Parathyroid adenoma (tissue), 2 donors: ENCODE data around the gene ARMC9.
"Not testable (repeated sequence)": the region's sequence is repeated elsewhere in the genome, so short reads cannot be mapped to it uniquely, and the experiment has no call there.

Source experiments
- H2AFZ ChIP-seq: fragments of 300-600 bp; sonication (generic); one replicate; pipeline ENCODE4 v1.7.0; 2017; ENCODE audit warnings: antibody characterized with exemption, mild to moderate bottlenecking
- H3K27ac ChIP-seq: fragments of 300-600 bp; sonication (generic); one replicate; pipeline ENCODE4 v1.7.0; 2017
- H3K27me3 ChIP-seq: fragments of 300-600 bp; sonication (generic); one replicate; pipeline ENCODE4 v1.7.0; 2017; ENCODE audit warnings: low read length; ENCODE audit not compliant: control insufficient read depth, insufficient read depth
- H3K36me3 ChIP-seq: fragments of 300-600 bp; sonication (generic); one replicate; pipeline ENCODE4 v1.7.0; 2017; ENCODE audit warnings: low read length; ENCODE audit not compliant: control insufficient read depth, insufficient read depth
- H3K4me1 ChIP-seq: fragments of 300-600 bp; sonication (generic); one replicate; pipeline ENCODE4 v1.7.0; 2017; ENCODE audit warnings: control low read depth
- H3K4me2 ChIP-seq: fragments of 300-600 bp; sonication (generic); one replicate; pipeline ENCODE4 v1.7.0; 2017; ENCODE audit warnings: low read length
- H3K4me3 ChIP-seq: fragments of 300-600 bp; sonication (generic); one replicate; pipeline ENCODE4 v1.7.0; 2017; ENCODE audit warnings: low read depth, low read length
- H3K79me2 ChIP-seq: fragments of 300-600 bp; sonication (generic); one replicate; pipeline ENCODE4 v1.7.0; 2017; ENCODE audit warnings: control low read depth
- H3K9ac ChIP-seq: fragments of 300-600 bp; sonication (generic); one replicate; pipeline ENCODE4 v1.7.0; 2017; ENCODE audit warnings: mild to moderate bottlenecking
- H3K9me3 ChIP-seq: fragments of 300-600 bp; sonication (generic); one replicate; pipeline ENCODE4 v1.7.0; 2017; ENCODE audit warnings: low read length; ENCODE audit not compliant: control insufficient read depth
- CTCF ChIP-seq: fragments of 300-600 bp; sonication (generic); IDR thresholded peaks from one replicate; pipeline ENCODE4 v1.7.0; 2017; ENCODE audit warnings: antibody characterized with exemption, mild to moderate bottlenecking
- donor health status: primary hyperparathyroidism.

The ARMC9 gene

GRCh38 chr2:231193216-231193615, 5.2 kb upstream of the ARMC9 start:
- H3K27ac ChIP-seq: no peak overlapping the region
- no peak overlapping the region for H3K4me2 ChIP-seq
- H3K27me3 ChIP-seq: no peaks in the 10 kb centered on the region
- H2AFZ ChIP-seq: no peak overlapping the region
- no peaks in the 10 kb centered on the region for H3K36me3 ChIP-seq
- H3K4me3 ChIP-seq: no peak overlapping the region
- no peak for TF ChIP-seq CTCF
- no peaks in the 10 kb centered on the region for H3K79me2 ChIP-seq
- no peak overlapping the region for H3K9ac ChIP-seq
- H3K9me3 ChIP-seq: no peaks in the 10 kb centered on the region
- no peaks in the 10 kb centered on the region for H3K4me1 ChIP-seq

GRCh38 chr2:231196592-231196991, 1.8 kb upstream of the ARMC9 start:
- no peak overlapping the region for H3K27ac ChIP-seq
- peaks cover 4% of the 10 kb centered on the region for H3K4me1 ChIP-seq
- H3K27me3 ChIP-seq: no peaks in the 10 kb centered on the region
- H3K9me3 ChIP-seq: no peaks in the 10 kb centered on the region
- no peak overlapping the region for H3K4me3 ChIP-seq
- H2AFZ ChIP-seq: peak overlapping the region; percentile 19
- peaks cover 3% of the 10 kb centered on the region for H3K79me2 ChIP-seq
- H3K9ac ChIP-seq: no peak overlapping the region
- no peak for TF ChIP-seq CTCF
- no peaks in the 10 kb centered on the region for H3K36me3 ChIP-seq
- H3K4me2 ChIP-seq: no peak overlapping the region

- not testable (repeated sequence) for H3K4me1 ChIP-seq
These were observed 1.2 kb upstream of the ARMC9 start for GRCh38 chr2:231197196-231197595.

GRCh38 chr2:231197706-231198290, 633 bp upstream of the ARMC9 start:
- H2AFZ ChIP-seq: peak overlapping the region; percentile 99
- H3K4me2 ChIP-seq: peak overlapping the region; percentile 94
- peaks cover 4% of the 10 kb centered on the region for H3K4me1 ChIP-seq
- H3K9ac ChIP-seq: no peak overlapping the region
- H3K27me3 ChIP-seq: no peaks in the 10 kb centered on the region
- H3K36me3 ChIP-seq: no peaks in the 10 kb centered on the region
- H3K9me3 ChIP-seq: no peaks in the 10 kb centered on the region
- H3K79me2 ChIP-seq: peaks cover 3% of the 10 kb centered on the region
- no peak for TF ChIP-seq CTCF
- H3K27ac ChIP-seq: no peak overlapping the region
- peak overlapping the region; percentile 98 for H3K4me3 ChIP-seq

More at GRCh38 chr2:231197196-231197595, 1.2 kb upstream of the ARMC9 start:
- not testable (repeated sequence) for H3K4me3 ChIP-seq, H3K27me3 ChIP-seq, H3K36me3 ChIP-seq, H3K79me2 ChIP-seq, H2AFZ ChIP-seq, H3K9me3 ChIP-seq, H3K4me2 ChIP-seq, H3K9ac ChIP-seq, H3K27ac ChIP-seq

GRCh38 chr2:231199219-231199618, 788 bp downstream of the ARMC9 start:
- Histone ChIP-seq H3K36me3 (no peaks in the 10 kb centered on the region), H3K4me1 (peaks cover 4% of the 10 kb centered on the region), H3K4me3 (peak overlapping the region; percentile 98), H3K27ac (no peak overlapping the region), H3K27me3 (no peaks in the 10 kb centered on the region), H3K9ac (no peak overlapping the region), H3K9me3 (no peaks in the 10 kb centered on the region), H3K4me2 (peak overlapping the region; percentile 94), H3K79me2 (peaks cover 3% of the 10 kb centered on the region), H2AFZ (peak overlapping the region; percentile 99)
- TF ChIP-seq CTCF: no peak
